ENCODE measurements around the gene CHAT. TPM values are rescaled to one million over a fixed set of nuclear protein-coding genes. Genes with fewer than 3 reads are reported as not detected.

The CHAT gene
- total RNA-seq, 2 experiments from 2014 or later, result not detected

DNA sequence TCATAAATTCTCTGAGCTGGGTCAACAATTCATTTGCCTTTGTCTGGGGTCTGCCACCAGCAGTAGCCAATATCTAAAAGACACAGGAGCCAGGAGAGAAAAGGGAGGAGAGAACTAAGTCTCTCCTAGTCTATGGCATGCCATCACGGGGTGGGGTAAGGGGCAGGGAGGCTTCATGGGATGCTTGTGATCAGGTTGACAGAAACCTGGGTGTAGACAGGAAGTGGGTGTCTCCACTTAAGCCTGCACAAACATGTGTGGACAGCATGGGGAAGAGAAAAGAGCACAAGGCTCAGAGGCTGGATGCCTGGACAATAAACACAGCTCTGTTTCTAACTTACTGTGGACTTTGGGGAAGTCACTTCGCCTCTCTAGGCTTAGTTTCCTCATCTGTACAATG, 54.2 kb downstream of the CHAT start:
- DNase-seq, result no peak
- no peaks in the 10 kb centered on the region for H3K4me1 ChIP-seq (ENCODE audit: insufficient read depth, low read length)
- POLR2A ChIA-PET, result no interaction called here
- H3K4me1 Mint-ChIP-seq (ENCODE audit: low read depth), result no peaks in the 10 kb centered on the region
- no peak for ATAC-seq (ENCODE audit: poor library complexity)
- CTCF ChIA-PET, result no interaction called here
- H3K9me3 Mint-ChIP-seq, result no peaks in the 10 kb centered on the region
- H3K27me3 Mint-ChIP-seq, result peaks cover 38% of the 10 kb centered on the region
- no peak overlapping the region for H3K4me3 Mint-ChIP-seq
- H3K27ac Mint-ChIP-seq, result no peak overlapping the region
- no peaks in the 10 kb centered on the region for H3K36me3 ChIP-seq (ENCODE audit: insufficient read depth, low read length)
- TF ChIP-seq, protein P1, sequence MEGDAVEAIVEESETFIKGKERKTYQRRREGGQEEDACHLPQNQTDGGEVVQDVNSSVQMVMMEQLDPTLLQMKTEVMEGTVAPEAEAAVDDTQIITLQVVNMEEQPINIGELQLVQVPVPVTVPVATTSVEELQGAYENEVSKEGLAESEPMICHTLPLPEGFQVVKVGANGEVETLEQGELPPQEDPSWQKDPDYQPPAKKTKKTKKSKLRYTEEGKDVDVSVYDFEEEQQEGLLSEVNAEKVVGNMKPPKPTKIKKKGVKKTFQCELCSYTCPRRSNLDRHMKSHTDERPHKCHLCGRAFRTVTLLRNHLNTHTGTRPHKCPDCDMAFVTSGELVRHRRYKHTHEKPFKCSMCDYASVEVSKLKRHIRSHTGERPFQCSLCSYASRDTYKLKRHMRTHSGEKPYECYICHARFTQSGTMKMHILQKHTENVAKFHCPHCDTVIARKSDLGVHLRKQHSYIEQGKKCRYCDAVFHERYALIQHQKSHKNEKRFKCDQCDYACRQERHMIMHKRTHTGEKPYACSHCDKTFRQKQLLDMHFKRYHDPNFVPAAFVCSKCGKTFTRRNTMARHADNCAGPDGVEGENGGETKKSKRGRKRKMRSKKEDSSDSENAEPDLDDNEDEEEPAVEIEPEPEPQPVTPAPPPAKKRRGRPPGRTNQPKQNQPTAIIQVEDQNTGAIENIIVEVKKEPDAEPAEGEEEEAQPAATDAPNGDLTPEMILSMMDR (IDR thresholded peaks at IDR 0.05), result no peak
- no peaks in the 10 kb centered on the region for H3K36me3 Mint-ChIP-seq (ENCODE audit: low read depth)
- intact Hi-C loops (cut with DNase I, micrococcal nuclease), result no loop called here
- peaks cover 11 to 13% of the 10 kb centered on the region in 2 experiments for H3K27me3 ChIP-seq (ENCODE audit: control insufficient read depth in 1 of 2, insufficient read depth in 2 of 2, low read length in 2 of 2)
- no peak overlapping the region for H3K27ac ChIP-seq (ENCODE audit: low read depth in 1 of 2, low read length in 2 of 2)
- H3K4me3 ChIP-seq (ENCODE audit: low read length), result no peak overlapping the region
- no peaks in the 10 kb centered on the region for H3K9me3 ChIP-seq (ENCODE audit: control insufficient read depth in 1 of 2, insufficient read depth in 1 of 2, low read length in 2 of 2)

- DNase-seq, result no peak
- Mint-ChIP-seq H3K4me3 (no peak overlapping the region), H3K27me3 (peaks cover 45% of the 10 kb centered on the region), H3K9me3 (no peaks in the 10 kb centered on the region), H3K36me3 (ENCODE audit: low read depth) (no peaks in the 10 kb centered on the region), H3K27ac (no peak overlapping the region), H3K4me1 (ENCODE audit: low read depth) (no peaks in the 10 kb centered on the region)
- Histone ChIP-seq H3K36me3 (ENCODE audit: insufficient read depth, low read length) (no peaks in the 10 kb centered on the region), H3K4me1 (ENCODE audit: insufficient read depth, low read length) (no peaks in the 10 kb centered on the region), H3K4me3 (ENCODE audit: low read length) (no peak overlapping the region), H3K27me3 (ENCODE audit: control insufficient read depth in 1 of 2, insufficient read depth in 2 of 2, low read length in 2 of 2) (peaks cover 11 to 13% of the 10 kb centered on the region in 2 experiments), H3K27ac (ENCODE audit: low read depth in 1 of 2, low read length in 2 of 2) (no peak overlapping the region), H3K9me3 (ENCODE audit: control insufficient read depth in 1 of 2, insufficient read depth in 1 of 2, low read length in 2 of 2) (no peaks in the 10 kb centered on the region)
- intact Hi-C loops (cut with DNase I, micrococcal nuclease), result no loop called here
- ATAC-seq (ENCODE audit: poor library complexity), result no peak
- TF ChIP-seq, protein P1 (IDR thresholded peaks at IDR 0.05), result no peak
- ChIA-PET POLR2A (no interaction called here), CTCF (no interaction called here)
Measured at GRCh38 chr10:49668684-49669083, 54.8 kb downstream of the CHAT start.

DNA sequence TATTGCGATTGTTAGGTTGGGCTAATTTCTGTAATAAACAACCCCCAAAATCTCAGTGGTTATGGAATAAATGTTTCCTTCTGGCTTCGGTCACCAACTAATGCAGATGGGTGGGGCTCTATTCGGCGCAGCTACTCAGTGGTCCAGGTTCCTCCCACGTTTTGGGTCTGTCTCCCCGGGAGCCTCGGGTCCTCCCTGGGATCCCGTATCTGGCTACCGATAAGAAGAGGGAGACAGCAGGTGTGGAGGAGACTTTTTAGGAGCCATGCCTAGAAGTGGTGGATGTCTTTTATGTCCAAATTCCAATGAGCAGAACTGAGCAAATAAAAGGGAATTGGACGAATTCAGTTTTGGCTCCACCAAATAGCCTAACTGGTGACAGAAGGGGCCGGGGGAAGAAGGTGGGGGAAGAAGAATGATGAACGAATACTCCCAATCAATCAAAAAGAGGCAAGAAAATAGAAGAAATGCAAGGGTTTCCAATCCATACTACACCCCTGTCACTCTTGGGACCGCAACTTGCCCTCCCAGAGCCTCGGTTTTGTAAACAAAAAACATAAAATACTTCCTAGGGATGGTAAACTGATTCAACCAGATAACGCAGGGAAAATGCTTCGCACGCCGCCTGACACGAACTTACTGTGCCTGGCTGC, 65.1 kb downstream of the CHAT start:
- Histone ChIP-seq H3K36me3 (ENCODE audit: insufficient read depth, low read length) (no peaks in the 10 kb centered on the region), H3K4me1 (ENCODE audit: insufficient read depth, low read length) (no peaks in the 10 kb centered on the region), H3K27me3 (ENCODE audit: control insufficient read depth in 1 of 2, insufficient read depth in 2 of 2, low read length in 2 of 2) (peaks cover 3 to 20% of the 10 kb centered on the region in 2 experiments), H3K9me3 (ENCODE audit: control insufficient read depth in 1 of 2, insufficient read depth in 1 of 2, low read length in 2 of 2) (peaks cover 0 to 19% of the 10 kb centered on the region in 2 experiments), H3K4me3 (ENCODE audit: low read length) (no peak overlapping the region), H3K27ac (ENCODE audit: low read depth in 1 of 2, low read length in 2 of 2) (no peak overlapping the region)
- ATAC-seq (ENCODE audit: poor library complexity) (no peak), DNase-seq (no peak)
- H3K4me1 Mint-ChIP-seq (ENCODE audit: low read depth), result no peaks in the 10 kb centered on the region
- H3K4me3 Mint-ChIP-seq, result no peak overlapping the region
- H3K36me3 Mint-ChIP-seq (ENCODE audit: low read depth), result no peaks in the 10 kb centered on the region
- CTCF ChIA-PET, result no interaction called here
- TF ChIP-seq, protein P1 (IDR thresholded peaks at IDR 0.05), result no peak
- H3K27me3 Mint-ChIP-seq, result peaks cover 68% of the 10 kb centered on the region
- intact Hi-C loops (cut with DNase I, micrococcal nuclease), result no loop called here
- H3K9me3 Mint-ChIP-seq, result peaks cover 15% of the 10 kb centered on the region
- H3K27ac Mint-ChIP-seq, result no peak overlapping the region
- POLR2A ChIA-PET, result no interaction called here

All from CD4-positive, alpha-beta T cell (primary cell).